GM15510 (cell line): ENCODE measurements around the gene MAPK8.

Source experiments
- POLR2A ChIP-seq: IDR thresholded peaks from 3 replicates; pipeline ENCODE4 v1.6.1; 2011; ENCODE audit warnings: borderline replicate concordance; ENCODE audit not compliant: insufficient read length; ENCODE audit errors: extremely low read depth

MAPK8 gene

DNA sequence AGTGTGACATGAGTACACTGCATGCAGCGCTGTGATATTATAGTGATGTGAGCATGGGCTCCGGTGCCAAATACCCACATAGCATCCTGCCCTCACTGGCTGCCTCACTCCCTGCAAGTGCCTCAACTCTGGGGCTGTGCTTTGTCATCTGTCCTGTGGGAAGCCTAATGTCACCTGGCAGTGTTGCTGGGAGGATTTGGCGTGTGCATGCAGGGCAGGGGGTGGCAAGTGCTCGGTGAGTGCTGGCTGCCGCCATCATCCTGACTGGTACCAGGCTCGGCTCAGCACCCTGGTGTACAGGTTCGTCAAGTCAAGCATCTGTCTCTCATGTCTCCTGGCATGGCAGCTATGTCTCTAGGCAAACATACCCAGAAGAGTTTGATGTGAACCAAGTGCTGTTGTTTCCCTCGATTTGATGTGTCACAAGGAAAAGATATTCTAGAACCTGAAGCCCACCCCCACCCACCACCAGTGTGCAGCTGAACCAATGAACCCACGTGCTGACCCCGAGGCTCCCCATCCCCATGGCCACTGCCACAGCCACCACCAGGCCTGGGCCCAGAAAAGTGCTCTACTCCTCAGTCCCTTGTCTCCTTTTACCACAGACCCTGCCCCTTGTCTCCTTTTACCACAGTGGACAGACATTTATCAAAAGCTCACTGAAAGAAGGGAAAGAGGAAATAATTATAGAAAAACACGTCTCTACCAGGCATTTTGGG, 135.8 kb downstream of the MAPK8 start:
- TF ChIP-seq POLR2A, result no peak

DNA sequence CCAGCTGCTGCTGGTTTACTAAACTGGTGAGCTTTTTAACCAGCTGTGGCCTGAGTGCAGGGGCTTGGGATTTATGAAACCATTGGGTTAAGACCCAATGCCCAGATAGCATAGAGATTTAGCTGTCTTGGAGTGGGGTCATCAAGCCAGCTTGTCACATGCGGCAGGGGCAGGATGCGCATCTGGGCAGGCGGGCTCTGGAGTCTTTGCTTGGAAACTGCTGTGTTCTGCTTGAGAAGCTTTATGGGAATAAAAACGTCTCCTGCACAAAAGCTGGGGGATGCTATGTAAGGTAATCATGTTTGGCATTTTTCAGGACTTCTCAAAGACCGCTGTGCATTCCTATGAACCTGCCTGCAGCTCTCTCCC, 136.3 kb downstream of the MAPK8 start:
- no peak for TF ChIP-seq POLR2A

DNA sequence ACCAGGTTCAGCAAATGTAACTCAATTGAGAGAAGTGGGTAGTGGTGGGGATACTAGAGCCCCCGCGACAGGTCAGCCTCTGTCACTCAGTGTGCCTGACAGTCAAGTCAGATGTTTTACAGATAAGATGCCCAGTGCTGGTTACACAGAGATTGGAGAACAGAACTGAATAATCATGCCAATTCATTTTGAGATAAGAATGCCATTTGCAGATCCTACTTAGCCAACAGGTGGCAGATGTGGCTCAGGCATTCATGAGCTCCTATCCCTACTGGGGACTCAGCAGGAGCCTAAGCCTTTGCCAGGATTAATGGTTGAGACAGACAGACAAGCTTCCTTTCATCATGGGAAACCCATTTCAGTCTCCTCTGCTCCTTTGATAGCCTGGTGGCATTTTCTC, 137.8 kb downstream of the MAPK8 start:
- no peak for TF ChIP-seq POLR2A

DNA sequence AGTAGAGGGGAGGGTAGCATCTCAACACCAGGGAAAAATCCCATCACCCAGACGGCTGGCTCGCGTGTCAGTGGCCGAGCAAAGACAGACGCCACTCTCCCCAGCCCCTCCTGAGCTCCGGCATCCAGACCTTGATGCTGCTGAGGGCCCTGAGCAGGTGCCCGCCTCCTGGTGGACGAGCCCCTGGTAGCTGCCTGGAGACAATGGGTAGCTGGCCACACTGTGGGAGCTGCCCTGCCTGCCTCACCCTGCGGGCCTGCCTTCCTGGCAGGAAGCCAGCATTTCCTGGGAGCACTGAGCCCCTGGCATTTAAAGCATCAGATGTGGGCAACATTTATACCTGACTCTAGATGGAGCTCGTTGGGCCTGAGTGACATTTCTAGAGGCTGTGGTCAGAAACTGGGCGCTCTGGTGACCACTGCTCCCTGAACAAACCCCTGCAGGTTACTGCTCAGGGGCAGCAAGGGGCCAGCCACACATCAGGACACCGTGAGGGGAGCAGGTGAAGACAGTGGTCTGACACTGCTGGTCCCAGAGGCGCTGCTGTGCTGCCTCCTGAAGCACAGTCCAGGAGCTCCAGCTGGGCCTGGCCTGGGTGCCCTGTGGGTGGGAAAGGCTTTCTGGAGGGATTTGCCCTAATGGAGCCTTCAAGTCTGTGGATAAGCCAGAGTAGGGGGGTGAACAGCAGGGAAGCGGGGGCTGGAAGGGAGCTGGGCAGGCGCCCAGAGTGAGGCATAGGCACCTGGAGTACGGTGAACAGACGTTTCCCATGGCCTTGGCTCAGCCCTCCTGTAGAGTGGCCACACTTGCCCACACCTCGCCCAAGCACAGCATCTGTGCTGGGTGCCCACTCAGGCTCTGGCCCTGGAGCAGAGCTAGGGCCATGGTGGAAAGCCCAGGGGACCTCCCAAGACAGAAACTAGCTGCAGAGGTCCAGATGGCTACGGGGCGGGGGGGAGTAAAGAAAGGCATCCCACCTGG, 138.7 kb downstream of the MAPK8 start:
- TF ChIP-seq POLR2A, result no peak

DNA sequence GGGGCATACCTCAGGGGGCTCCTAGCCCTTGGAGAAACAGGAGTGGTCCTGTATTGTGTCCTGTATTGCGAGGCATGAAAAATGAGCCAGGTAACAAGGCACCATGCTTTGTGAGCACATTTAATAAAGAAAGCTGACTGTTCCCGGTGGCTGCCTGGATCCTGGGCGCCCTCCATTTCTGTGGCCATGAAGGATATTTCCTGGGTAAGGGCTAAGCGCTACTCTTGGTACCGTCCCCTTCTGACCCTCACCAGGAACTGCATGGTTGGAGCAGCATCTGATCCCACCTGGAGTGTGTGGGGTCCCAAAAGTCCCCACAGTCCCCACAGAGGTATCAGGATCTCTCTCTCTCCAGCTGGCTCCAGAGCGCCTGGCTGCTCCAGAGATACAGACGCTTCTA, 139.5 kb downstream of the MAPK8 start:
- TF ChIP-seq POLR2A, result no peak

DNA sequence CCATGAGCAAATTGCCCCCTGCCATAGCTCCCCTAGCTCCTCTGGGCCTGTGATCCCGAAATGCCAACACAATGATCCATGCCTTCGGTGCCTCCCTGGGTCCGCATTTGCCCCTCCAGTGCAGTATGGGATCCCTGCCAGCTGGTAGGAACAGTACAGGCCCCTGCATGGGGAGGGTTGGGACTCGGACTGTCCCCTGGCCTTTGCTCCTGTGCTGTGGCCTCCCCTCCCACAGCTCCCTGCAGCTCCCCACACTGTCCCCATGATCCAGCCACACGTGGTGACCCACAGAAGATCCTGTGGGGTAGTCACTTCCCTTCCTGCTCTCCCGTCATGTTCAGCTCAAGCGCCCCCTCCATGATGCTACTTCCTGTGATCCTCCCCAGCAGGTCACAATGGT, 140.3 kb downstream of the MAPK8 start:
- TF ChIP-seq POLR2A, result no peak

DNA sequence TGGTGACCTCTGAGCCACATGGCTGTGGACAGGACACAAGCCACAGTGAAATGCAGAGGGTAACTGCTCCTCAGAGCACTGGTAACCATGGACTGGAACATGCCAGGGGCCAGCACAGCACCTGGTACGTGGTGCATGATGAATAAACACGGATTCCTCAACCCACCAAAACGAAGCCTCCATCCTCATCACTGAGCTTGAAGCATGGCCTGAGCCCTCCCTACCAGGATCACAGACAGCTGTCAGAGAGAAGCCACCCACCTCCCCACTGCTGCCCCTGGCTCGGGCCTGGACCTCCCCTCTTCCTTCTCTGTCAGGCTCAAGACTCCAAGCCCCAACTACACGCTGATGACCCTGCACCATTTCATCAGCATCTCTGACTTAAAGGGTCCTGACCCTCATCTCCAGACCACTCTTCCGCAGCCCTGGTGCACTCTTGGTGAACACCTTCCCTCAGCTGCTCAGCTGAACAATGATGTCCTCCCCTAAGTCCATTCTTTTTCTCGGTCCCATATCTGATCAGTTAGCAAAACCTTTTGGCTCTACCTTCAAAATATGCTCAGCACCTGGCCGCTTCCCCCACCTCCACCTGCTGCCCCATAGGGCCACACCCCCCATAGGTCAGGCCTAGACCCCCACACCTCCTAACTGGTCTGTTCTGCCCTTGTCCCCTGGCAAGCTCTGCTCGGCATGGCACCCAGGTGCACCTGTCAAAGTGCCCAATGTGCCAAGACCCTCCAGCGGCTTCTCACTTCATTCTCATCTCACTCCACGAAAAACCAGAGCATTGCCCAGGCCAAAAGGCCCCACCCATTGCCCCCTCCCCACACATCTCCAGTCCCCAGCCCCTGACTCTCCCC, 141.1 kb downstream of the MAPK8 start:
- no peak for TF ChIP-seq POLR2A

DNA sequence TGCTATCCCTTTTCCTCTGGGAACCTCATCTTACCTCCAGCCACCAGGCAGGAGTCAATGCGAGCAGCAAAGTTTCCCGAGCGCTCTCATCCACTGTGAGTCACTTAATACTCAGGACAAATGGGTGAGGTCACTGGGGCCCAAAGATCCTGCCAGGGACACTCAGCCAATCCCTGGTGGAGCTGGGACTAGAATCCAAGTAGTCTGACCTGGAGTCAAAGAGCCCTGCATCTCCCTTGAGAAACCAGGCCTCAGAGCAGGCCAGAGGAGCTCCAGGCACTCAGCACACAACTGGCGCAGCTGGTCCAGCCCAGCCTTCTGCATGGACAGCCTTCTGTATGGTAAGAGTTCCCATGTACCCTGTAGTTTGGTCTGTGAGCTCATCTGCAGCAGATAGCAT, 142.3 kb downstream of the MAPK8 start:
- TF ChIP-seq POLR2A, result no peak

DNA sequence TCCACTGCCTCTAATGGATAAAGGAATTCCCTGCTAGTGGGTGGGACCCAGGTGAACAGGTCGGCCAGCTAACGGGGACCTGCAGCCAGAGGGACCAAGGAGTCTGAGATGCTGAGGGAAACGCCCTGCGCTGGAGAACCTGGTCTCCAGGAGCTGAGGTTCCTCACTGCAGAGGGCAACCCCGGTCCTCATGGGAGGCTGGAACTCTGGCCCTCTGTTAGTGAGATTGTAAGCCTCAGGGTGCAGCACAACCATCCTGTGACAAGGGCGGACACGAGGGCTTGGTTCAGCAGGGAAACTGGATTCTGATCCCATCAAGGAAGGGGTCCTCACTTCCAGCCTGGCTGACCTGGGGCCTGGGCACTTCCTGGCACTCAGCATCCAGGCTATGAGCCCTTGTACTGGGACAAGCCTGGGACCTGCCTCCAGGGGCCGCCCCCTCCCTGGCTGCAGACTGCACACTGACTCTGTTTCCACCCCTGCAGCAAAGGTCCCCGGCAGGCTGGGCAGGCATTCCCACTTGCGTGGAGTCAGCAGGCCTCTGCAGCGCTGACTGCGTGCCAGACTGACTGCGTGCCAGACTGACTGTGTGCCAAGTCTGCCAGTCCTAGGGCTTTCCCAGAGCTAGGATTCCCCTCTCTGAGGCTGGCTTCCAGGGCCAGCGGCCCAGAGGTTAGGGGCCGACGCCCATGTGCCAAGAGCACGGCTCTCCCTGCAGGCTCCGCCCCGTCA, 143.2 kb downstream of the MAPK8 start:
- TF ChIP-seq POLR2A, result no peak

DNA sequence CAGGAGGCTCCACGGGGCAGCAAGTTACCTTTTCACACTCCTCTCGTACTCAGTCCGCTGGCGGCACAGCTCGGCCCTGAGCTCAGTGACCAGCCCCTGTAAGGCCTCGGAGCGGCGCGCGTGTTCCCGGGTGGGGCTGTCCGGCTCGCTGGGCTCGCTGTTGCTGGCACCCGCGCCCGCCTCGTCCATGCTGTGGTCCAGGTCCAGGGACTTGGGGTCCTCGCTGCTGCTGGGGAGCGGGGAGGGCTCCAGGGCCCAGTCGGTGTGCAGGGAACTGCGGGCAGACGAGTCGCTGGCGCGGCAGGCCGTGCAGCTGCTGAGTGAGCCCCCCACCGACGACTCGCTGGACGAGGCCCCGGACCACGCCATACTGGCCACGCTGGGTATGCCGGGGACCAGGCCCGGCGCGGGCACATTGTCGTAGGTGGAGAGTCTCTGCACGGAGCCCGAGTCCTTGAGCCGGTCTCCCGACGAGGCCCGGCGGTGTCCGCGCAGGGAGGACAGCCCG, 143.8 kb downstream of the MAPK8 start:
- no peak for TF ChIP-seq POLR2A

DNA sequence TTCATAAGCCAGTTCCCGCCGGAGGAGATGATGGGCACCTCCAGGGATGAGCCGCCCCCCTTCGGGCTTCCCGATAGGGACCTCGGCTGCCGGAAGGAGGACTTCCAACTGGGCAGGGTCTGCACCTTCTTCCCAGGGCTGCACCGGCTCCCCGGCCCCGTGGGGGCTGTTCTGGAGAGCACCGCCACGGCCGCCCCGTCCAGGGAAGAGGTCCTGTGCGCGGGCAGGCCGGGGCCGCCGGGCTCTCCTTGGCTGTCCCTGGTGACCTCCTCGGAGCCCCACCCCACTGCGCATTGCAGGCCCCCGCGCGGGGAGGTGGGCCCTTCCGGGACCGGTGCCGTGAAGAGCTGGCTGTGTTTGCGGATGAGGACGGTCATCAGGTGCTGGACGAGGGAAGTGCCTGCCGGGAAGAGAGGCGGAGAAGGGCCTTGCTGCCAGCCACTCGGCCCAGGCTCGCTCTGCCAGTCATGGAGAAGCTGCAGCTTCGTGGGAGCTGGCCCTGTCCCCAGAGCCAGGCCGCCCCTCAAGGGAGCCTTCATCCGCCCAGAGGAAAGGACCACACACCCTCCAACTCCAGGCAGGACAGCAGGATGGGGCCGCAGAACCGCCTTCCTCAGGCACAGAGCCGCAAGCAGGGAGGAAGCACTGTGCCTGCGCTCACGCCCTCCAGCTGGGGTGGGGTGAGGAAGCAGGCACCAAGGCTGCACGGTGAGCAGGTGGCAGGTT, 144.4 kb downstream of the MAPK8 start:
- no peak for TF ChIP-seq POLR2A

DNA sequence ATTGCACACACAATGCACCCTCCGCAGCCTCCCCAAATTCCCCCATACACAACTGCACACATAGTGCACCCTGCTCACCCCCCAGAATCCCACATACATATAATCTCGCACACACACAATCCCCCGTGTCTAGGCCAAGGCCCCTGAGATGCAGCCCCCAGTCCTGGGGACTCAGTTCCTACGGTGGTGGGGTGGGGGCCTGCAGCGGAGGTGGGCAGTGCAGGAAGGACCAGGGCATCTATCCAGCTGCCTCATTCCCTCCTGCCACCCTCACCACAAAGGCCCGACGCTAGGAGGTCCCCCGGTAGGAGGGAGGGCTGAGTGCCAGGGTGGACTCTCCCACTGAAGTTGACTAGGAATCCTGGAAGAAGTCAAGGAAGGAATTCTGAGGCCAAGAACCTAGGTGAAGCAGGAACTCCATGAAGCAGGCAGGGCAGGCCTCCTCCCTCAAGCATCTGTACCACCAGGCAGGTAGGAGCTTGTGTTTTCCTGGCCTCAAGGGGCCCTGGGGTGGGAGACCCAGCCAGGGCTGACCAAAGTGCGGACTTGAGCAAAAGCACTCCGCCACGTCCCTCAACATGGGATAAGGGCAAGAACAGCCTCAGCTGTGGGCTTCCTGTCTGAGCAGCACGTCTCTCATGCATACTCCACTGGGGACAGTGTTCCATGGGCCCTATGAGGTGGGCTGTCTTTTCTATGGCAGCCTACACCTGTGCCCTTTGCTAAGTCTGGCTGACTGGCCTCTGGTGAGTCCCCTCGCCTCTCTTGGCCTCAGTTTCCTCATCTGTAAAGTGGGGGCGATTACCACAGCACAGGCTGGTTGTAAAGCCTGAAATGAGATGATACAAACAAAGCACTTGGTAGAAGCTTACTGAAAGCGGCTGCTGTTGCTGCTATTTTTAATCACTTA, 145.7 kb downstream of the MAPK8 start:
- no peak for TF ChIP-seq POLR2A

DNA sequence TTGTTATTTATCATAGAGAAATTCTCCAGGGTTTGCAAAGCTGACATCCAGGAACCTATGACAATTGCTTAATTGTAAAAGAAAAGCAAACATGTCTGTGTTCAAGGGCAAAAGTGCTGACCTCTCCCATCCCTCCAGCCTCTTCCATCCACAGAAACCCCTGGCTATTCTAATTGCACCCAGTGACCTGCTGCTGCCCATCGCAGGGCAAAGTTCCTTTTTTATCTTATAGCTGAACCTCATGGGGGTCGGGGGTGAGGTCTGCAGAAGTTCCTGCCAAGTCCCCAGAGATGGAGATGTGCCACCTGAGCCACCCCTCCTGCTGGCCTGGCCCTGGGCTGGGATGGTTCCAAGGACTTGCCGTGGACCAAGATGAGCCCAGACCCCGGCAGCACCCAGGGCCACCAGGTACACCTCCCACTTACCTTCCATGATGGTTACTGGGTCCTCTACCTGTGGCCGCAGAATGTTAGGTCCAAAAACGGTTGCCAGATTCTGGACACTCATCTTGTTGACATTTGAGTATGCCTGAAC, 146.5 kb downstream of the MAPK8 start:
- TF ChIP-seq POLR2A, result no peak
